MCF 10A (cell line): ENCODE measurements around the gene CASP10. TPM values are rescaled to one million over a fixed set of nuclear protein-coding genes. Genes with fewer than 3 reads are reported as not detected.
"Not testable (repeated sequence)": the region's sequence is repeated elsewhere in the genome, so short reads cannot be mapped to it uniquely, and the experiment has no call there.

Experiments
- BruUV-seq: library from RNA; stranded (reverse); fragments of 400-500 nt; replicated peaks from 2 replicates; lab custom pipeline; 2021; lab: Mats Ljungman, UMichigan
- CTCF ChIA-PET: fragments of 300-600 bp; sonication (Branson Sonifier 250); formaldehyde crosslinking; extraction: SDS; loops from one replicate; lab custom pipeline; 2021; ENCODE audit warnings: antibody characterized with exemption, inconsistent platforms; lab: Yijun Ruan, JAX
- POLR2A ChIA-PET: fragments of 300-600, 350-650 bp; sonication (Branson Sonifier 250); formaldehyde crosslinking; extraction: SDS; loops from one replicate; lab custom pipeline; 2020; ENCODE audit warnings: antibody characterized with exemption, inconsistent platforms; lab: Yijun Ruan, JAX
- DNase-seq: peaks from one replicate; pipeline ENCODE4 v3.0.0-alpha.2; 2018; ENCODE audit not compliant: unreplicated experiment
- H3K27ac Mint-ChIP-seq: one replicate; pipeline ENCODE4 v1.8.0; 2022; ENCODE audit warnings: mild to moderate bottlenecking, low read depth, mixed read lengths; ENCODE audit not compliant: unreplicated experiment
- H3K27me3 Mint-ChIP-seq: one replicate; pipeline ENCODE4 v1.8.0; 2022; ENCODE audit warnings: mixed read lengths; ENCODE audit not compliant: insufficient read depth, unreplicated experiment
- H3K36me3 Mint-ChIP-seq: one replicate; pipeline ENCODE4 v1.8.0; 2022; ENCODE audit warnings: mild to moderate bottlenecking, moderate library complexity, mixed read lengths; ENCODE audit not compliant: insufficient read depth, unreplicated experiment
- H3K4me1 Mint-ChIP-seq: one replicate; pipeline ENCODE4 v1.8.0; 2022; ENCODE audit warnings: mixed read lengths; ENCODE audit not compliant: insufficient read depth, unreplicated experiment
- H3K4me3 Mint-ChIP-seq: one replicate; pipeline ENCODE4 v1.8.0; 2022; ENCODE audit warnings: mild to moderate bottlenecking, moderate library complexity, mixed read lengths; ENCODE audit not compliant: unreplicated experiment
- H3K9me3 Mint-ChIP-seq: one replicate; pipeline ENCODE4 v1.8.0; 2022; ENCODE audit warnings: mixed read lengths; ENCODE audit not compliant: unreplicated experiment
- intact Hi-C: fragments of 100-400 bp; cut with micrococcal nuclease; formaldehyde crosslinking; loops from 2 replicates; pipeline ENCODE4 v1.14.1; 2022
- total RNA-seq: library from RNA; stranded (reverse); gene quantifications from 2 replicates; pipeline ENCODE4 v1.2.3, GENCODE V29; 2022
- TF ChIP-seq, protein P1 (sequence below): fragments of 200-600 bp; IDR thresholded peaks from one replicate; pipeline ENCODE4 v1.8.0; 2022; ENCODE audit warnings: antibody characterized with exemption, mild to moderate bottlenecking; ENCODE audit not compliant: unreplicated experiment

The CASP10 gene
- total RNA-seq, 1 experiment from 2014 or later = 0.19 TPM

DNA sequence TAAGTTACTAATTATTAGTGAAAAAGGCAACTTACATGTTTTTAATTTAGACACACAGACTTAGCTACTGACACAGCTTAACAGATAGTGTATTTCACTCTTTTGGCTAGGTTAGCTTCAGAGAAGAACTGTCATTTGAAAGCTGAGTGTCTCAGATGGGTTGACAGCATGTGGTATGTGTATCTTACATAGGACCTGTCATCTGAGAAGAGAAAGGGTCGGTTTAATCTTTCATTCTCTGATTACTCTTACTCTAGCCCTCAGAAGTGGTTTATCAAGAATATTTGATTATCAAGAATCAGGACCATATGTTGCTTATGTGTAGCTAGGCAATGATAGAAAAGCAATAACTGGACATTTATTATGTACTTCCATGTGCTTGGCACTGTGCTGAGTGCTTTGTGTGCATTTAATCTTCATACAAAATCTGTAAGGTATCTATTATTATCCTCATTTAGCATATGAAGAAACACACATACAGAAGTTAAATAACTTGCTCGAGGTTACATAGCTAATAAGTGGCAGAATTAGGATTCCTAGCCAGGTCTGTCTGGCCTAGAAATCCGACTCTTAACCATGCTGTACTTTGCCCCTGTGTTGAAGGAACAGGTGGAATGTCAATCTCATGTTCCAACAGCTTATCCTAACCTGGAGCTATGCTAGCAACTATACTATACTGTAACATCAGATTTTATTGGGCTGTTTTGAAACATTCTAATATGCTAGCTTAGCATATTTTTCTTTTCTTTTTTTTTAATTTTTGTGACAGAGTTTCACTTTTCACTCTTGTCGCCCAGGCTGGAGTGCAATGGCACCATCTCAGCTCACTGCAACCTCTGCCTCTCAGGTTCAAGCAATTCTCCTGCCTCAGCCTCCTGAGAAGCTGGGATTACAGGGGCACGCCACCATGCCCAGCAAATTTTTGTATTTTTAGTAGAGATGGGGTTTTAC, 38.6 kb upstream of the CASP10 start:
- TF ChIP-seq, protein P1, sequence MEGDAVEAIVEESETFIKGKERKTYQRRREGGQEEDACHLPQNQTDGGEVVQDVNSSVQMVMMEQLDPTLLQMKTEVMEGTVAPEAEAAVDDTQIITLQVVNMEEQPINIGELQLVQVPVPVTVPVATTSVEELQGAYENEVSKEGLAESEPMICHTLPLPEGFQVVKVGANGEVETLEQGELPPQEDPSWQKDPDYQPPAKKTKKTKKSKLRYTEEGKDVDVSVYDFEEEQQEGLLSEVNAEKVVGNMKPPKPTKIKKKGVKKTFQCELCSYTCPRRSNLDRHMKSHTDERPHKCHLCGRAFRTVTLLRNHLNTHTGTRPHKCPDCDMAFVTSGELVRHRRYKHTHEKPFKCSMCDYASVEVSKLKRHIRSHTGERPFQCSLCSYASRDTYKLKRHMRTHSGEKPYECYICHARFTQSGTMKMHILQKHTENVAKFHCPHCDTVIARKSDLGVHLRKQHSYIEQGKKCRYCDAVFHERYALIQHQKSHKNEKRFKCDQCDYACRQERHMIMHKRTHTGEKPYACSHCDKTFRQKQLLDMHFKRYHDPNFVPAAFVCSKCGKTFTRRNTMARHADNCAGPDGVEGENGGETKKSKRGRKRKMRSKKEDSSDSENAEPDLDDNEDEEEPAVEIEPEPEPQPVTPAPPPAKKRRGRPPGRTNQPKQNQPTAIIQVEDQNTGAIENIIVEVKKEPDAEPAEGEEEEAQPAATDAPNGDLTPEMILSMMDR = no peak
- peaks cover 14% of the 10 kb centered on the region for H3K4me1 Mint-ChIP-seq
- BruUV-seq = no TSS peak
- H3K27ac Mint-ChIP-seq = no peak overlapping the region
- ChIA-PET POLR2A (interaction anchor here (1.1 to 12.7 kb wide), 5 partner anchors 14 to 28 kb away, joined by 3 to 198 read pairs (median 6); partner anchors contain the start of gene CFLAR), CTCF (interaction anchor here (0.6 to 5.2 kb wide), 8 partner anchors 12 to 188 kb away, joined by 3 to 24 read pairs (median 5); no protein-coding TSS in a partner anchor)
- H3K4me3 Mint-ChIP-seq = no peak overlapping the region
- no peaks in the 10 kb centered on the region for H3K27me3 Mint-ChIP-seq
- no peaks in the 10 kb centered on the region for H3K9me3 Mint-ChIP-seq
- intact Hi-C loops = no loop called here
- DNase-seq = no peak
- peaks cover 76% of the 10 kb centered on the region for H3K36me3 Mint-ChIP-seq

- peaks cover 44% of the 10 kb centered on the region for H3K4me1 Mint-ChIP-seq
- POLR2A ChIA-PET = interaction anchor here (0.6 to 12.7 kb wide), 12 partner anchors 9 to 190 kb away, joined by 3 to 198 read pairs (median 8); partner anchors contain the start of genes CFLAR, HYCC2, NDUFB3 and ORC2
- TF ChIP-seq, protein P1 = no peak
These were observed 34.4 kb upstream of the CASP10 start for GRCh38 chr2:201148434-201148990.

DNA sequence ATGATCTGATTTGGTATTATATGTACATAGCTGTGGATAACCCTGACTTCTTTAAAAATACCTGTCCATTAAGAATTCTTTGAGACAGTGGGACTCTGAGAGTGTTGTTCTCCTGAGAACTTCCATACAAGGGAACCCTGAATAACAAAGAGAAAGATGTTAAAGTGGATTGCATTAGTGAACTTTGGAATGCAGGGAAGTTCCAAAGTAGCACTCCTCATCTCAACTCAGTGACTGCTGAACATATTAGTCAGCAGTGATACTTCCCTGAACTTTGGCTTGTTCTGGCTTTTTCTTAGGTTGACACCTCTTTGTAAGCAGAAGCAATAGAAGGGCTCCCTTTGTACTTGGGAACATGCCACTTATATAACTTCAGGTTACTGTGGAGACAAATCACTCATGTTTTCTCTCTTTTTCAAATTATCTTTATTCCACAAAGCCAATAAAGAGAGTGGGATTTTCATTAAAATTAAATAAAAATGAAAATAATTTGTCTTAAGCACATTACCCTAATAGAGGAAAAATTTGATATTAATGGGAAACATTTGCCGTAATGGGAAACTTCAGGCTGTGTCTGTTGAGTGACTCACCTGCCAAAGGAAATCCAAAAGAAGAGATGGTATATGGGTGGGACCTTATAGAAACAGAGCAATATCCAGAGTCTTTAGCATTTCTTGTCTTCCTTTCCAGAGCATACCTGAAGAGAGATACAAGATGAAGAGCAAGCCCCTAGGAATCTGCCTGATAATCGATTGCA, 33.7 kb upstream of the CASP10 start:
- peak; percentile 82 for DNase-seq
- intact Hi-C loops = loop anchor here (2.0 kb wide), 1 partner anchor 22 kb away; no protein-coding TSS in a partner anchor
- TF ChIP-seq, protein P1 = no peak
- CTCF ChIA-PET = interaction anchor here (0.9 to 5.2 kb wide), 8 partner anchors 9 to 83 kb away, joined by 3 to 24 read pairs (median 6); no protein-coding TSS in a partner anchor
- peaks cover 75% of the 10 kb centered on the region for H3K36me3 Mint-ChIP-seq
- H3K9me3 Mint-ChIP-seq = peaks cover 7% of the 10 kb centered on the region
- peaks cover 45% of the 10 kb centered on the region for H3K4me1 Mint-ChIP-seq
- H3K27me3 Mint-ChIP-seq = no peaks in the 10 kb centered on the region
- POLR2A ChIA-PET = interaction anchor here (0.7 to 12.7 kb wide), 14 partner anchors 9 to 259 kb away, joined by 3 to 198 read pairs (median 8); partner anchors contain the start of genes CFLAR, HYCC2, NDUFB3 and ORC2
- H3K27ac Mint-ChIP-seq = peak overlapping the region; percentile 97
- BruUV-seq = TSS peak; percentile 32
- H3K4me3 Mint-ChIP-seq = peak overlapping the region; percentile 61

More at GRCh38 chr2:201148434-201148990, 34.4 kb upstream of the CASP10 start:
- H3K4me3 Mint-ChIP-seq = peak overlapping the region; percentile 16
- CTCF ChIA-PET = interaction anchor here (0.6 to 5.2 kb wide), 8 partner anchors 10 to 1835 kb away, joined by 3 to 24 read pairs (median 5); no protein-coding TSS in a partner anchor
- peaks cover 72% of the 10 kb centered on the region for H3K36me3 Mint-ChIP-seq
- no peak for DNase-seq
- intact Hi-C loops = loop anchor here (2.0 kb wide), 1 partner anchor 22 kb away; no protein-coding TSS in a partner anchor
- no peaks in the 10 kb centered on the region for H3K27me3 Mint-ChIP-seq
- peak overlapping the region; percentile 97 for H3K27ac Mint-ChIP-seq
- BruUV-seq = no TSS peak
- H3K9me3 Mint-ChIP-seq = peaks cover 7% of the 10 kb centered on the region

DNA sequence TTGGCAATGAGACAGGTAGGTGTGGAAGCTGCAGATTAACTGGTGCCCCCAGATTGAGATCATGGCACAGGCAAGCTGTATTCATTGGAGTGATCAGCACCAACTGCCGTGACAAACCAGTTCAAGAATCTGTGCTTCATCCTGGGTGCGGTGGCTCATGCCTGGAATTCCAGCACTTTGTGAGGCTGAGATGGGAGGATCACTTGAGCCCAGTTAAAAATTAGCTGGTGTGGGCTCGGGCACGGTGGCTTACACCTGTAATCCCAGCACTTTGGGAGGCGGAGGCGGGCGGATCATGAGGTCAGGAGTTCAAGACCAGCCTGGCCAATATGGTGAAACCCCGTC, 33.1 kb upstream of the CASP10 start:
- Mint-ChIP-seq H3K4me3 (peak overlapping the region; percentile 61), H3K36me3 (peaks cover 78% of the 10 kb centered on the region), H3K27ac (peak overlapping the region; percentile 97), H3K4me1 (peaks cover 45% of the 10 kb centered on the region)
- not testable (repeated sequence) for BruUV-seq, H3K9me3 Mint-ChIP-seq, H3K27me3 Mint-ChIP-seq
- CTCF ChIA-PET = interaction anchor here (2.1 kb wide), 1 partner anchor 31 kb away, joined by 13 read pairs; no protein-coding TSS in a partner anchor
- intact Hi-C loops = loop anchor here (2.0 kb wide), 2 partner anchors 23 to 77 kb away; partner anchors contain the start of gene NDUFB3
- POLR2A ChIA-PET = interaction anchor here (0.7 to 12.7 kb wide), 7 partner anchors 22 to 260 kb away, joined by 3 to 198 read pairs (median 9); partner anchors contain the start of genes CFLAR, HYCC2 and NDUFB3
- peak; percentile 54 for DNase-seq
